ENCODE data around the gene CYB5D1.

DNA sequence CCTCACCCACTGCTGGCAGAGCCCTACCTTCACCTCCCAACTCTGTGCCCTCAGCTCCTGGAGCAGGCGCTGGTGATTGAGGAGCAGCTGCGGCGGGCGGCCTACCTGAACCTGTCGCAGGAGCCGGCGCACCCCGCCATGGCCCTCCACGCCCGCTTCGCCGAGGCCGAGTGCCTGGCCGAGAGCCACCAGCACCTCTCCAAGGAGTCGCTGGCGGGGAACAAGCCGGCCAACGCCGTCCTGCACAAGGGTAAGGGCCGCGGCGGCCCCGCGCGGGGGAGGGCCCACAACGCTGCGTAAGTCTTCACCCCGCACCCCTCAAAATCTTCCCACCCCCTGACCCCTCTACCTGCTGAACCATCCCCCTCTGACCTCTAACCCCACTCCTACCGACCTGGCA is 51.3 kb downstream of the CYB5D1 start:
- TF ChIP-seq, protein P1, sequence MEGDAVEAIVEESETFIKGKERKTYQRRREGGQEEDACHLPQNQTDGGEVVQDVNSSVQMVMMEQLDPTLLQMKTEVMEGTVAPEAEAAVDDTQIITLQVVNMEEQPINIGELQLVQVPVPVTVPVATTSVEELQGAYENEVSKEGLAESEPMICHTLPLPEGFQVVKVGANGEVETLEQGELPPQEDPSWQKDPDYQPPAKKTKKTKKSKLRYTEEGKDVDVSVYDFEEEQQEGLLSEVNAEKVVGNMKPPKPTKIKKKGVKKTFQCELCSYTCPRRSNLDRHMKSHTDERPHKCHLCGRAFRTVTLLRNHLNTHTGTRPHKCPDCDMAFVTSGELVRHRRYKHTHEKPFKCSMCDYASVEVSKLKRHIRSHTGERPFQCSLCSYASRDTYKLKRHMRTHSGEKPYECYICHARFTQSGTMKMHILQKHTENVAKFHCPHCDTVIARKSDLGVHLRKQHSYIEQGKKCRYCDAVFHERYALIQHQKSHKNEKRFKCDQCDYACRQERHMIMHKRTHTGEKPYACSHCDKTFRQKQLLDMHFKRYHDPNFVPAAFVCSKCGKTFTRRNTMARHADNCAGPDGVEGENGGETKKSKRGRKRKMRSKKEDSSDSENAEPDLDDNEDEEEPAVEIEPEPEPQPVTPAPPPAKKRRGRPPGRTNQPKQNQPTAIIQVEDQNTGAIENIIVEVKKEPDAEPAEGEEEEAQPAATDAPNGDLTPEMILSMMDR (IDR thresholded peaks at IDR 0.05 in 4 of 5, conservative IDR thresholded peaks at IDR 0.05 in 1 of 5), result no peak
- no peak for TF ChIP-seq POLR2A (IDR thresholded peaks at IDR 0.05)
